ENCODE data around the gene OPCML. TPM values are rescaled to one million over a fixed set of nuclear protein-coding genes. Genes with fewer than 3 reads are reported as not detected.

OPCML gene
- polyA plus RNA-seq, 3 donors, result not detected

DNA sequence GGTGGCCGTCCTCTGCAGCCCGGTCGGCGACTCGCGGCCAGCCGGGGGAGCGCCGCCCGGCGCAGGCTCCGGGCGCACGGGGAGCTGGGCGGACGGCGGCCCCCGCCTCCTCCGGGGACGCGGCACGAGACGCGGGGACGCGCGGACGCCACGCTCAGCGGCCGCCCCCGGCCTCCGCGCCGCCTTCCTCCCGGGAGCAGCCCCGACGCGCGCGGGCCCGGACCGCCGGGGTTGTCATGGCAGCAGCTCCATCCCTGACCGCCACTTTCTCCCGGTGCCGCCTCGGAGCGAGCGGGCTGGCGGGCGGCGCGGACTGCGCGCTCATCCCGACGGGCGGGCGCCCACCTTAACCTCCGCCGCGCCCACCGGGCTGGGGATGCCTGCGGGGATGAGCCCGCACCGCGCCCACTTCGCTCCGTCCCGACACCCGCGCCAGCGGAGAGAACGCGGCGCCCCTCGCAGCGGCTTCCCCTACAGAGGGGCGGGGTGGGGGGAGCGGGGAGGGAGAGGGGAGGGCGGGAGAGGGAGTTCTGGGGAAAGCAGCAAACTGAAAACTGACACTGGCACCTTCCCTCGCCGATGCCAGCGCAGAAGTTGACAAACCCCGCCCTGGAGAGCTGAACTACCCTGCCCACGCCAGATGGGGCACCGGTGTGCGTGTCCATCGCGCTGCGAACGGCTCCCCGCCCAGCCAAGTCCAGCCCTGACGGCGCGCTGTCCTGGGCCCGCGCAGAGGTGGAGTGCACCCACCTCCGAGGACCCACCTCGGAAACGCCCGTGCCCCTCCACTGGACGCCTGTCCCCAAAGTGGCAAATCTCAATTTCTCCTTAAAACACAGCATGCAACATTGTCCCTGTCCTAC, 588.4 kb downstream of the OPCML start:
- Histone ChIP-seq H3K4me1 (ENCODE audit: control insufficient read depth in 1 of 2, insufficient read depth in 2 of 2, low read length in 2 of 2) (no peaks in the 10 kb centered on the region), H3K9me3 (replicated peaks in 1 of 2; ENCODE audit: control insufficient read depth in 1 of 2, insufficient read depth in 1 of 2, low read length in 2 of 2) (no peaks in the 10 kb centered on the region), H3K27ac (ENCODE audit: low read depth in 1 of 2, low read length in 2 of 2) (no peak overlapping the region), H3K4me2 (replicated peaks; ENCODE audit: extremely low read depth, low read length, poor library complexity, severe bottlenecking) (no peak overlapping the region), H3K4me3 (replicated peaks in 1 of 3; ENCODE audit: low read depth in 2 of 3, low read length in 3 of 3) (no peak overlapping the region), H3K27me3 (ENCODE audit: control insufficient read depth in 2 of 2, insufficient read depth in 2 of 2, low read length in 2 of 2) (peaks cover 18 to 34% of the 10 kb centered on the region in 2 donors), H3K9ac (ENCODE audit: insufficient read depth, low read length, poor library complexity, severe bottlenecking) (no peak overlapping the region), H2AFZ (ENCODE audit: insufficient read depth, low read depth, low read length, poor library complexity, severe bottlenecking) (no peak overlapping the region), H4K20me1 (ENCODE audit: insufficient read depth, low read length) (no peaks in the 10 kb centered on the region), H3K36me3 (replicated peaks in 1 of 2; ENCODE audit: control insufficient read depth in 1 of 2, insufficient read depth in 2 of 2, low read length in 2 of 2) (no peaks in the 10 kb centered on the region), H3K79me2 (ENCODE audit: insufficient read depth, low read length) (no peaks in the 10 kb centered on the region)
- H3K4me3 Mint-ChIP-seq, result peak overlapping the region in 1 of 2 donors; percentile 83
- TF ChIP-seq, protein P1, sequence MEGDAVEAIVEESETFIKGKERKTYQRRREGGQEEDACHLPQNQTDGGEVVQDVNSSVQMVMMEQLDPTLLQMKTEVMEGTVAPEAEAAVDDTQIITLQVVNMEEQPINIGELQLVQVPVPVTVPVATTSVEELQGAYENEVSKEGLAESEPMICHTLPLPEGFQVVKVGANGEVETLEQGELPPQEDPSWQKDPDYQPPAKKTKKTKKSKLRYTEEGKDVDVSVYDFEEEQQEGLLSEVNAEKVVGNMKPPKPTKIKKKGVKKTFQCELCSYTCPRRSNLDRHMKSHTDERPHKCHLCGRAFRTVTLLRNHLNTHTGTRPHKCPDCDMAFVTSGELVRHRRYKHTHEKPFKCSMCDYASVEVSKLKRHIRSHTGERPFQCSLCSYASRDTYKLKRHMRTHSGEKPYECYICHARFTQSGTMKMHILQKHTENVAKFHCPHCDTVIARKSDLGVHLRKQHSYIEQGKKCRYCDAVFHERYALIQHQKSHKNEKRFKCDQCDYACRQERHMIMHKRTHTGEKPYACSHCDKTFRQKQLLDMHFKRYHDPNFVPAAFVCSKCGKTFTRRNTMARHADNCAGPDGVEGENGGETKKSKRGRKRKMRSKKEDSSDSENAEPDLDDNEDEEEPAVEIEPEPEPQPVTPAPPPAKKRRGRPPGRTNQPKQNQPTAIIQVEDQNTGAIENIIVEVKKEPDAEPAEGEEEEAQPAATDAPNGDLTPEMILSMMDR (IDR thresholded peaks at IDR 0.05), result no peak
- peaks cover 0 to 7% (median 0%) of the 10 kb centered on the region in 7 donors for H3K9me3 Mint-ChIP-seq
- WGBS (ENCODE audit: insufficient coverage), result 1% methylated on average over 87 of the region's 104 CpGs
- no peaks in the 10 kb centered on the region for H3K4me1 Mint-ChIP-seq
- H3K36me3 Mint-ChIP-seq, result no peaks in the 10 kb centered on the region
- intact Hi-C loops (cut with micrococcal nuclease), result loop anchor here in 1 of 2 donors (5.0 to 10.0 kb wide), 2 partner anchors 1079 to 1197 kb away; no protein-coding TSS in a partner anchor
- H3K27me3 Mint-ChIP-seq (ENCODE audit: low read depth in 3 of 3), result peaks cover 30 to 38% (median 36%) of the 10 kb centered on the region in 3 donors
- H3K27ac Mint-ChIP-seq, result no peak overlapping the region
- no peak for DNase-seq

DNA sequence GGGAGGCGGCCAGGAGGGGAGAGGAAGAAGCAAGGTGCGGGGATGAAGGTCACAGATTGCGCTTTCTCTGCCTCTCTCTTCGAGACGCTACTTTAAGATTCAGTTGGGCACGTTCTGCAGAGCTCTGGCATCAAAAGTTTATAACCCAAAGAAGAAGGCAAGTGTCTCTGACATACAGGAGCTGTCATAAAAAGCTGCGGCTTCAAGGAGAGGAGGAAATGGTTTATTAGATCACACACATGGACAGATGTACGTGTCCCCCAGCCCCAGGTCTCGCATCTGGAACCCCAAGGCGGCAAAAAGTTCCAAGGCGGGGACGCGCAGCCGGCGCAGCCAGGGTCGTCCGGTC, 589.0 kb downstream of the OPCML start:
- TF ChIP-seq, protein P1 (IDR thresholded peaks at IDR 0.05), result no peak
- Histone ChIP-seq H3K4me3 (replicated peaks in 1 of 3; ENCODE audit: low read depth in 2 of 3, low read length in 3 of 3) (no peak overlapping the region), H3K9ac (ENCODE audit: insufficient read depth, low read length, poor library complexity, severe bottlenecking) (no peak overlapping the region), H3K9me3 (replicated peaks in 1 of 2; ENCODE audit: control insufficient read depth in 1 of 2, insufficient read depth in 1 of 2, low read length in 2 of 2) (no peaks in the 10 kb centered on the region), H3K4me1 (ENCODE audit: control insufficient read depth in 1 of 2, insufficient read depth in 2 of 2, low read length in 2 of 2) (no peaks in the 10 kb centered on the region), H3K4me2 (replicated peaks; ENCODE audit: extremely low read depth, low read length, poor library complexity, severe bottlenecking) (no peak overlapping the region), H3K79me2 (ENCODE audit: insufficient read depth, low read length) (no peaks in the 10 kb centered on the region), H2AFZ (ENCODE audit: insufficient read depth, low read depth, low read length, poor library complexity, severe bottlenecking) (no peak overlapping the region), H3K27me3 (ENCODE audit: control insufficient read depth in 2 of 2, insufficient read depth in 2 of 2, low read length in 2 of 2) (peaks cover 18 to 34% of the 10 kb centered on the region in 2 donors), H3K36me3 (replicated peaks in 1 of 2; ENCODE audit: control insufficient read depth in 1 of 2, insufficient read depth in 2 of 2, low read length in 2 of 2) (no peaks in the 10 kb centered on the region), H4K20me1 (ENCODE audit: insufficient read depth, low read length) (no peaks in the 10 kb centered on the region), H3K27ac (ENCODE audit: low read depth in 1 of 2, low read length in 2 of 2) (no peak overlapping the region)
- Mint-ChIP-seq H3K36me3 (no peaks in the 10 kb centered on the region), H3K27ac (no peak overlapping the region), H3K27me3 (ENCODE audit: low read depth in 3 of 3) (peaks cover 30 to 38% (median 36%) of the 10 kb centered on the region in 3 donors), H3K9me3 (peaks cover 0 to 7% (median 0%) of the 10 kb centered on the region in 7 donors), H3K4me1 (no peaks in the 10 kb centered on the region), H3K4me3 (peak overlapping the region in 1 of 2 donors; percentile 76)
- intact Hi-C loops (cut with micrococcal nuclease), result loop anchor here in 1 of 2 donors (5.0 to 10.0 kb wide), 2 partner anchors 1079 to 1196 kb away; no protein-coding TSS in a partner anchor
- WGBS (ENCODE audit: insufficient coverage), result 1% methylated on average over 13 of the region's 17 CpGs
- DNase-seq, result no peak
